Natural killer cell (primary cell): ENCODE measurements around the gene CDK12. TPM values are rescaled to one million over a fixed set of nuclear protein-coding genes. Genes with fewer than 3 reads are reported as not detected.

Experiments
- ATAC-seq, 3 donors: fragments of 150-1000 bp in 2 of 3; fragments of 200-7000 bp in 1 of 3; cut with Tn5 transposase; 1 replicate in 1 of 3; 2 replicates in 2 of 3; pipeline ENCODE4 v1.10.0; 2021; ENCODE audit warnings: mild to moderate bottlenecking in 2 of 3, moderate library complexity in 2 of 3
- DNase-seq, 2 donors: peaks; one replicate each; pipeline versions ENCODE4 v3.0.0 to v3.0.0-alpha.2; 2013 to 2021; ENCODE audit warnings: mixed read lengths in 1 of 2
- H3K27ac ChIP-seq: one replicate; pipeline ENCODE4 v1.5.1; 2013; ENCODE audit warnings: mild to moderate bottlenecking, low read length
- H3K27me3 ChIP-seq: one replicate; pipeline ENCODE4 v1.6.1; 2013; ENCODE audit warnings: low read length; ENCODE audit not compliant: control insufficient read depth, insufficient read depth
- H3K36me3 ChIP-seq: one replicate; pipeline ENCODE4 v1.6.1; 2013; ENCODE audit warnings: low read length; ENCODE audit not compliant: control insufficient read depth, insufficient read depth
- H3K4me1 ChIP-seq: one replicate; pipeline ENCODE4 v1.6.1; 2013; ENCODE audit warnings: low read length; ENCODE audit not compliant: control insufficient read depth, insufficient read depth
- H3K4me3 ChIP-seq: one replicate; pipeline ENCODE4 v1.5.1; 2013; ENCODE audit warnings: low read length
- H3K9me3 ChIP-seq: one replicate; pipeline ENCODE4 v1.6.1; 2013; ENCODE audit warnings: low read length; ENCODE audit not compliant: control insufficient read depth, insufficient read depth
- H3K27ac Mint-ChIP-seq, 2 donors: one replicate each; pipeline ENCODE4 v1.8.0; 2022; ENCODE audit warnings: mild to moderate bottlenecking in 2 of 2, mixed read lengths in 2 of 2, moderate library complexity in 1 of 2
- H3K27me3 Mint-ChIP-seq, 2 donors: one replicate each; pipeline ENCODE4 v1.8.0; 2022; ENCODE audit warnings: low read depth in 2 of 2, mixed read lengths in 2 of 2
- H3K36me3 Mint-ChIP-seq: one replicate; pipeline ENCODE4 v1.8.0; 2022; ENCODE audit warnings: mixed read lengths
- H3K4me1 Mint-ChIP-seq, 2 donors: one replicate each; pipeline ENCODE4 v1.8.0; 2022; ENCODE audit warnings: mixed read lengths in 2 of 2
- H3K4me3 Mint-ChIP-seq: one replicate; pipeline ENCODE4 v1.8.0; 2022; ENCODE audit warnings: mild to moderate bottlenecking, moderate library complexity, mixed read lengths
- H3K9me3 Mint-ChIP-seq, 2 donors: one replicate each; pipeline ENCODE4 v1.8.0; 2022; ENCODE audit warnings: mixed read lengths in 2 of 2
- CTCF ChIP-seq: fragments of 200-600 bp; IDR thresholded peaks from one replicate; pipeline ENCODE4 v1.8.0; 2022; ENCODE audit warnings: antibody characterized with exemption
- WGBS: methylation state at CpG from one replicate; pipeline ENCODE4 v1.1.7; 2013; ENCODE audit warnings: missing lambda C conversion rate; ENCODE audit not compliant: insufficient coverage; 5-methylcytosine and 5-hydroxymethylcytosine counted together
- intact Hi-C: fragments of 100-400 bp; cut with micrococcal nuclease; formaldehyde crosslinking; loops from one replicate; pipeline ENCODE4 v1.14.2; 2022
- total RNA-seq, 4 donors: library from RNA; stranded (reverse); fragments of 120-200 nt in 1 of 4; gene quantifications; one replicate each; pipeline versions ENCODE4 v1.2.3 to v1.2.4, GENCODE V29; 2013 to 2022

CDK12 gene
- total RNA-seq, 3 donors from 2014 or later (not counting 1 experiment from before 2014, with no cell fraction given) = 119 to 129 (median 124) TPM

- H3K27me3 Mint-ChIP-seq = no peaks in the 10 kb centered on the region
- Histone ChIP-seq H3K36me3 (no peaks in the 10 kb centered on the region), H3K4me3 (no peak overlapping the region), H3K27me3 (no peaks in the 10 kb centered on the region), H3K9me3 (no peaks in the 10 kb centered on the region), H3K27ac (no peak overlapping the region), H3K4me1 (peaks cover 7% of the 10 kb centered on the region)
- H3K36me3 Mint-ChIP-seq = no peaks in the 10 kb centered on the region
- H3K4me3 Mint-ChIP-seq = no peak overlapping the region
- intact Hi-C loops = no loop called here
- H3K4me1 Mint-ChIP-seq = peaks cover 4 to 5% of the 10 kb centered on the region in 2 donors
- TF ChIP-seq CTCF = no peak
- ATAC-seq (no peak), DNase-seq (no peak)
- WGBS = 95% methylated on average over 2 of the region's 2 CpGs
- H3K27ac Mint-ChIP-seq = no peak overlapping the region
- H3K9me3 Mint-ChIP-seq = no peaks in the 10 kb centered on the region
These were observed 117.0 kb downstream of the CDK12 start for GRCh38 chr17:39578272-39578671.

- Mint-ChIP-seq H3K9me3 (no peaks in the 10 kb centered on the region), H3K27me3 (no peaks in the 10 kb centered on the region), H3K27ac (no peak overlapping the region), H3K4me1 (no peaks in the 10 kb centered on the region), H3K36me3 (no peaks in the 10 kb centered on the region), H3K4me3 (no peak overlapping the region)
- intact Hi-C loops = no loop called here
- Histone ChIP-seq H3K4me3 (no peak overlapping the region), H3K4me1 (no peaks in the 10 kb centered on the region), H3K9me3 (no peaks in the 10 kb centered on the region), H3K27ac (no peak overlapping the region), H3K36me3 (no peaks in the 10 kb centered on the region), H3K27me3 (no peaks in the 10 kb centered on the region)
- no peak for TF ChIP-seq CTCF
- 81% methylated on average over 5 of the region's 8 CpGs for WGBS
- ATAC-seq (no peak), DNase-seq (no peak)
These were observed 118.2 kb downstream of the CDK12 start for GRCh38 chr17:39579318-39580081.

- Histone ChIP-seq H3K4me1 (no peaks in the 10 kb centered on the region), H3K9me3 (no peaks in the 10 kb centered on the region), H3K27ac (no peak overlapping the region), H3K4me3 (no peak overlapping the region), H3K27me3 (no peaks in the 10 kb centered on the region), H3K36me3 (no peaks in the 10 kb centered on the region)
- WGBS = 96% methylated on average over 6 of the region's 7 CpGs
- intact Hi-C loops = no loop called here
- Mint-ChIP-seq H3K4me3 (no peak overlapping the region), H3K36me3 (no peaks in the 10 kb centered on the region), H3K27ac (no peak overlapping the region), H3K4me1 (no peaks in the 10 kb centered on the region), H3K9me3 (no peaks in the 10 kb centered on the region), H3K27me3 (no peaks in the 10 kb centered on the region)
- no peak for TF ChIP-seq CTCF
- no peak for DNase-seq
- no peak for ATAC-seq
These were observed 118.8 kb downstream of the CDK12 start for GRCh38 chr17:39580082-39580468.
